NCI-H2107 treated with DMSO at 0.1 percent for 48 hours (cell line): Measurements from ENCODE around the gene CEMP1.
A peak's percentile ranks its signal among the peaks of the same experiment; 100 is the strongest.

ENCODE experiments used
- DNase-seq: peaks from one replicate; lab custom pipeline; 2025; ENCODE audit not compliant: unreplicated experiment; lab: John Stamatoyannopoulos, UW

Gene CEMP1

DNA sequence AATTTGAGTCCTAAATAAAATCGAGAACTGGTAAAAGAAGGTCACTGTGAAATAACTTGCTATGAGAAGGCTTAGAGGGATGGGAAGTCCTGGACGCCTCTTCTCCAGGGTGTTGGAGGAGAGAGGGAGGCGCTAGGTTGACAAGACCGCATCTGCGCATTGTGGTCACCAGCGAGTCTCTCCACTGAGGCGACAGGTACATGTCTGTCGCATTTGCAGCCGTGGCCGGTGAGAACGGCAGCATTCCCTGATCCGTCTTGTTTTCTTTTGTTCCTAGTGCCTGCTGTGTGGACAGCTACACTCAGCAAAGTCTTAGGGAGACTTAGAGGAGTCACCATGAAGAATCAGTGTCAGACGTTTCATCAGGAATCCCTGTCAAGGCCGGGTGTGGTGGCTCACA is 25.5 kb downstream of the CEMP1 start:
- DNase-seq = no peak

DNA sequence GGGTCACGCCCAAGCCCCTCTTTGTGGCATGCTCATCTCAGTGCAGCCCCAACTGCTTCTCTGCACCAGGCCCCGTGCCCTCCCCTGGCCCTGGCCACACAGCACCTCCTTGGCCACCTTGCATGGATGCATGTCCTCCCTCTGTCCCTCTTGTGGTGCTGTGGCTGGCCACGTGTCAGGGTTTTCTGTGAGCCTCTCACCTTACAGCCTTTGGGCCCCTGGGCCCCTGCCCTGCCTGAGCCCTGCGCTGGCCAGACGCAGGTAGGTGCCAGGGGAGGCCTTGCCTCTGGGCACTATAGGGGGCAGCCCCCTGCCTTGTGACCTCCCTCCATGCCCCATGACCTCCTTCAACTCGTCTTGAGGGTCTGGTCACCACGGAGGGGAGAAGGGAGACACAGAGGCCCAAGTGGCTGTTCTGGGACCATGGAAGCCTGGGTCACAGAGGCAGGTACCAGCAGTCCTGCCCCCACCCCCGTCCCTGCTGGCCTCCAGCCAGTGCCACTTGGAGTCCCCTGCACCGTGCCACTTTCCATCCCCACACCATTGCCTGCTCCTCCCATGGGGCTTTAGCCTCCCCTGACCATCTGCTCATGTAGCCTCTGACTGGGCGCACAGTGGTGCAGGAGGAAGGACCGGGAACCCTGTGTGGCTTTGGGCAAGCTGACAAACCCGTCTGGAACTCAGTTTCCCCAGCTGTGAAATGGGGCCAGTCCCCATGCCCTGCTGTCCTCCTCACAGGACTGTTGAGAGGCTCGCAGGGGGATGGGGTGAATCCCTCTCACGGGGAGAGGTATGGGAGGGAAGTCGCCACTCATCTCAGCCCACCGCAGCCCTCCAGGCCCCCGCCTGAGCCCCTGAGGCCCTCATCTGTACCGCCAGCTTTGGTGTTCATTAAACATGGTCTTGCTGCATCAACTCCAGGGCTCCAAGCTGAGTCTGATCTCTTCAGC is 29.0 kb downstream of the CEMP1 start:
- DNase-seq = no peak

- DNase-seq = peak; percentile 65
These were observed 30.1 kb downstream of the CEMP1 start for GRCh38 chr16:2500918-2501750.

DNA sequence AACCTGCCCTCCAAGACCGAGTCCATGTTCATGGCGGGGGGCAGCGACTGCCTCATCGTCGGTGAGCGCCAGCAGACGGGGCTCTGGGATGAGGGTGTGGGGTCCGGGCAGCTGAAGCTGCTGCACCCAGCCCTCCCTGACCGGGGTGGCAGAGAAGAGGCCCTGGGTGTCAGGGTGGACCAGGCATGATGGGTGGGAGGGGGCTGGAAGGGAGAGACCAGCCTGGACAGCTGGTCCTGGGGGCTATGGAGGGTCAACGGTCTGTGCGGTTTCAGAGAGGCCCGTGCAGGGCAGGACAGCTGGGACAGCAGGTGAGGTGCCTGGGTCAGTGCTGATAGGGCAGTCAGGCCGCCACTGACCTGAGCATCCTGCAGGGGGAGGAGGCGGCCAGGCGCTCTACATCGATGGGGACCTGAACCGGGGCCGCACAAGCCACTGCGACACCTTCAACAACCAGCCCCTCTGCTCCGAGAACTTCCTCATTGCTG is 30.7 kb downstream of the CEMP1 start:
- DNase-seq = no peak

DNA sequence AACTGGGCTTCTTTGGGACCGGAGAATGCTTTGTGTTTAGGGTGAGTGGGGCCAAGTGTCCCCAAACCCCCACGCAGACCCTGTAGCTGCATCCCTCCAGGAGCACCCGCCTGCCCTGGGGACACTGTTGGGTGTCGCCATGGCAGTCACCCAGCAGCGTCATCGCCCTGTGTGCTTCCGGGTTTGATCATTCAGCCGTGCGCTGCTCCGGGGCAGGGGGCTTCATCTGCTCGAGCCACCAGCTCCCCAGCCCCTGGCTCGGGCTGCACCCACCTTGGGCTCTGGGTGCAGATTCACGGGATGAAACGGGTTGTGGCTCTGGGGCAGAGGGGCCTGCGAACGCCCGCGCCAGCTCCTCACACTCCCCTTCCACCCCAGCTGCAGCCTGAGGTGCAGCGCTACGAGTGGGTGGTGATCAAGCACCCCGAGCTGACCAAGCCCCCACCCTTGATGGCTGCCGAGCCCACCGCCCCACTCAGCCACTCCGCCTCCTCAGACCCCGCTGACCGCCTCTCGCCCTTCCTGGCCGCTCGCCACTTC is 31.2 kb downstream of the CEMP1 start:
- no peak for DNase-seq

DNA sequence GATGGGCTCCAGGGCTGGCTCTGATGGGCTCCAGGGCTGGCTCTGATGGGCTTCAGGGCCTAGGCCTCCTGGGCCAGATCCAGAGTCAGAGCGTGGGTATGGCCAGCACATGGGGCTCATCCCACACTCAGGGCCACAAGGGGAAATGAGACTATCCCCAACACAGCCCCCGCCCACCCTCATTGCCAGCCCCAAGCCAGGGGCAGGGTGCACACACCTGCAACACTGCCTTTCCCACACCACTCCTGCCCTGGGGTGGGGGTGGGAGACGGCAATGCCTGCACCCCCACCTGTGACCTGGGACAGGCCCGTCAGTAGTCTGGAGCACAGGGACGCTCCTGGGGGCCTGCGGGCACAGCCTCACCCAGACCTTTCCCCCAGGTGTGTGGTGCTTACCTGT is 31.8 kb downstream of the CEMP1 start:
- DNase-seq = no peak

- no peak for DNase-seq
These were observed 32.5 kb downstream of the CEMP1 start for GRCh38 chr16:2498531-2499253.

- DNase-seq = peak; percentile 82
These were observed 33.3 kb downstream of the CEMP1 start for GRCh38 chr16:2497695-2498484.

DNA sequence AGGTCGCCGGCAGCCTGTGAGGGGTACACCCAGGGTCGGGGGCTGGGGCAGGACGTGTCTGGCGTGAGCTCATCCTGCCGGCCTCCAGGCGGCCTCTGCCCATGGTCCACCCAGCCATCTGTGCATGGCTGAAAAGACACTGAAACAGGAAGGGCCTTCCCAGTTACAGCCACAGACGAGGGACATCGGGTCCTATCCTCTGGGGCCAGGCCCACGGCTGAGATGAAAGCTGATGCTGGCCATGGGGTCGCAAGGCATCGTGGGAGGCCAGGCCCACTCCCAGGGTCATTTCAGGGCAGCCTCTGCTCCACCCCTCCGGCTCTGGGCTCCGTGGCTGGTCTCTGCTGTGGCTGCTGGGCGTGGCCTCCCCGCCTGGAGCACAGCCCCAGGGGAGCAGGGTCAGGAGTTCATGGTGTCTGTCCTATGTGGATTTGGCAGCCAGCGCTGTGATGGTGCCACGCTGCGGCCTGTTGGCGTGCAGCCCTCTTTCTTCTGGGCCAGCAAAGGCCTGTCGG is 34.0 kb downstream of the CEMP1 start:
- peak; percentile 82 for DNase-seq

DNA sequence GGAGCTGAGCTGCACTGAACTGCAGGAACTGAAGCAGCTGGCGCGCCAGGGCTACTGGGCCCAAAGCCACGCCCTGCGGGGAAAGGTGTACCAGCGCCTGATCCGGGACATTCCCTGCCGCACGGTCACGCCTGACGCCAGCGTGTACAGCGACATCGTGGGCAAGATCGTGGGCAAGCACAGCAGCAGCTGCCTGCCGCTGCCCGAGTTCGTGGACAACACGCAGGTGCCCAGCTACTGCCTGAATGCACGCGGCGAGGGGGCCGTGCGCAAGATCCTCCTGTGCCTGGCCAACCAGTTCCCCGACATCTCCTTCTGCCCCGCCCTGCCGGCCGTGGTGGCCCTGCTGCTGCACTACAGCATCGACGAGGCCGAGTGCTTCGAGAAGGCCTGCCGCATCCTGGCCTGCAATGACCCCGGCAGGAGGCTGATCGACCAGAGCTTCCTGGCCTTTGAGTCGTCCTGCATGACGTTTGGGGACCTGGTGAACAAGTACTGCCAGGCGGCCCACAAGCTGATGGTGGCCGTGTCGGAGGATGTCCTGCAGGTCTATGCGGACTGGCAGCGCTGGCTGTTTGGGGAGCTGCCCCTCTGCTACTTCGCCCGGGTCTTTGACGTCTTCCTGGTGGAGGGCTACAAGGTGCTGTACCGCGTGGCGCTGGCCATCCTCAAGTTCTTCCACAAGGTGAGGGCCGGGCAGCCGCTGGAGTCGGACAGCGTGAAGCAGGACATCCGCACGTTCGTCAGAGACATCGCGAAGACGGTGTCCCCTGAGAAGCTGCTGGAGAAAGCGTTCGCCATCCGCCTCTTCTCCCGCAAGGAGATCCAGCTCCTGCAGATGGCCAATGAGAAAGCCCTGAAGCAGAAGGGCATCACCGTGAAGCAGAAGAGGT is 34.7 kb downstream of the CEMP1 start:
- DNase-seq = no peak

GRCh38 chr16:2495041-2495440 is 36.2 kb downstream of the CEMP1 start:
- DNase-seq = no peak

DNA sequence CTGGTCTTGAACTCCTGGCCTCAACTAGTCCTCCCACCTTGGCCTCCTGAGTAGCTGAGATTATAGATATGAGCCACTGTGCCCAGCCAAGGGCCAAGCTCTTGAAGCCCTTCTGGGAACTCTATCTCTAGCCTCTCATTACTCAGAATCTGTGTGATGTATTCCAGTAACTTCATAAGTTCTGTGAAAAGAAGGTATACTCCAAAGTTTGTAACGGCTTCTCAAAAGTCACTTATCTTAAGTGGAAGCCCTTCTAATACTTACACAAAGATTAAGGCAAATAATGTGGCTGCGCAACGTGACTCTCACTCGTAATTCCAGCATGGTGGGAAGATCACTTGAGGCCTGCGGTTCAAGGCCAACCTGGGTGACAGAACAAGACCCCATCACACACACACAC is 36.6 kb downstream of the CEMP1 start:
- no peak for DNase-seq

GRCh38 chr16:2493605-2494004 is 37.6 kb downstream of the CEMP1 start:
- no peak for DNase-seq

DNA sequence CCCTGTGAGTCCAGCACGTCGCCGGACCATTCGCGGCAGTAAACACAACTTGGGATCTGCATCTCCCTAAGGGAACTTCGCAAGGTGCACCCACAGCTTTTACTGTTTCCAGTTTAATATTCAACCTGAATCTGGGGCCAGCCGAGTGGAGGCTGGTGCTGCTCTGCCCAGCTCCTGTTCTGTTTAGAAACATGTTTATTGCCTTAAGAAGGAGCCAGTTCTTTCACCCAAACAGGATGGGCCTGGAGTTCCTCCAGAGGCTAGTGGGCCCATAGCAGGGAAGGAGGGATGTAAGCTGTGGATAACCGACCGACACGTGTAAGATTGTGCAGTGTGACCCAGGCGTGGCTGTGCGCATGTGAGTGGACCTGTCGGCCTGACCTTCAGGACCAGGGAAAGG is 38.9 kb downstream of the CEMP1 start:
- no peak for DNase-seq

- DNase-seq = peak; percentile 85
These were observed 40.8 kb downstream of the CEMP1 start for GRCh38 chr16:2490190-2491105.

- DNase-seq = no peak
These were observed 41.6 kb downstream of the CEMP1 start for GRCh38 chr16:2489581-2489980.

GRCh38 chr16:2487903-2488531 is 43.2 kb downstream of the CEMP1 start:
- no peak for DNase-seq

DNA sequence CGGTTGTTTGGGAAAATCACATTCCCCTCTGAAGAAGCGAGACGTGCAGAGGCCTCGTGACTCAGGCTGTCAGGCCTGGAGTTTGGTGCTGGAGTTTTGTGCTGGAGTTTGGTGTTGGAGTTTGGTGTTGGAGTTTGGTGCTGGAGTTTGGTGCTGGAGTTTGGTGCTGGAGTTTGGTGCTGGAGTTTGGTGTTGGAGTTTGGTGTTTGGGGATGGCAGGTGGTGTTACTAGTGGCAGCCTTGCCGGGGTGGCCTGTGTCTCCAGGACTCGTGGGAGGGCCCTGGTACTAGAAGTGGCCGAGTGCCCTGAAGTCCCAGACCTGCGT is 43.7 kb downstream of the CEMP1 start:
- no peak for DNase-seq
